ENCODE results near the gene MAOA.

DNA sequence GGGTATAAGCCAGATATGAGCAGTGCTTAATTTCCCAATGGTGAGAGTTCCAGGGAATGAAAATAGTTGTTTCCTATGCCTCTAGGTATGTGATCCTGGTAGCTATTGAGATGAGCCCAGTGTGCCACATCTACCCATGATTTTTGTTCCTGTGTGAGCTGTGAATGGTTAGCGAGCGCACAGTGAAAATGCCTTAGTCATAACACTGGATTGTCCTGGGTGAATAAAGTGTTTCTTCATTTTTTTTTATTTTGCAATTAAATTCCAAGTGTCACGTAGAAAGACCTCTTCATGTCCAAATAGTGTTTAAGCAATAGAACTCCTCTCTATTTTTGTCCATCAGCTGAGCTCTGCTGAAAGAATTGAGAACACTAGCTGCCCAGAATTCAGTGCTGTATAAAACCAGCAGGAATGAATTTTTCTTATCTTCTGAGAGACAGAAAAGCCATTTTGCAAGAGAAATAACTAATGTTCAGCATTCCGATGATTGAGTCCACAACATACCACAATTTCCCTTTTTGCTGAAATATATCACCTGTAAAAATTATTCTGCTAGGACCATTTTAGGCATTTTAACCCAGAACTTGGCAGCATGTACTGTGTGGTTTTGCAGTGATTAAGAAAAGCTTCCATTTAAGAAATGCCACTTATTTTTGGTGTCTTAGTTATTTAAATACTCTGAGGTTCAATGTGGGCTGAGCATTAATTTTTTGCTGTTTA, 5.6 kb downstream of the MAOA start:
- TF ChIP-seq POLR2A (IDR thresholded peaks at IDR 0.05), result no peak
- TF ChIP-seq CTCF (IDR thresholded peaks at IDR 0.05), result no peak
